Endothelial cell of umbilical vein (primary cell): ENCODE results near the gene SLC30A1. TPM values are rescaled to one million over a fixed set of nuclear protein-coding genes. Genes with fewer than 3 reads are reported as not detected.

Experiments used
- BruUV-seq: library from RNA; stranded (reverse); fragments of 400-500 nt; replicated peaks from 2 replicates; lab custom pipeline; 2021; lab: Mats Ljungman, UMichigan
- CTCF ChIA-PET: fragments of 300-600, 350-600 bp; sonication (Branson Sonifier 250); formaldehyde crosslinking; loops from one replicate; lab custom pipeline; 2021; ENCODE audit warnings: antibody characterized with exemption, inconsistent platforms; lab: Charles Lee
- POLR2A ChIA-PET: fragments of 300-600, 350-600 bp; sonication (Branson Sonifier 250); formaldehyde crosslinking; loops from one replicate; lab custom pipeline; 2021; ENCODE audit warnings: antibody characterized with exemption, inconsistent platforms; lab: Charles Lee
- DNase-seq: peaks from one replicate; pipeline ENCODE4 v3.0.0-alpha.2; 2011; ENCODE audit warnings: low read depth, low spot score
- FAIRE-seq: peaks from 2 replicates; lab custom pipeline; 2011; peaks lifted over from hg19 to GRCh38; lab: Jason Lieb, UNC
- H2AFZ ChIP-seq: 2 replicates; pipeline ENCODE4 v1.6.0; 2012; ENCODE audit warnings: low read depth, low read length, control low read depth, inconsistent platforms
- H3K27ac ChIP-seq: 2 replicates; pipeline ENCODE4 v1.5.1; 2011; ENCODE audit warnings: low read depth, mild to moderate bottlenecking, control low read depth, low read length, moderate library complexity; ENCODE audit not compliant: insufficient read depth
- H3K27me3 ChIP-seq, 2 experiments: 2 replicates each; pipeline versions ENCODE4 v1.6.0 to v1.6.1; 2011; ENCODE audit warnings: low read length in 2 of 2, mixed read lengths in 1 of 2; ENCODE audit not compliant: control insufficient read depth in 2 of 2, insufficient read depth in 2 of 2
- H3K36me3 ChIP-seq, 2 experiments: 2 replicates in 1 of 2; 3 replicates in 1 of 2; pipeline ENCODE4 v1.5.1; 2011; ENCODE audit warnings: low read length in 2 of 2, mild to moderate bottlenecking in 1 of 2, moderate library complexity in 1 of 2; ENCODE audit not compliant: control insufficient read depth in 2 of 2, insufficient read depth in 2 of 2; ENCODE audit errors: extremely low read depth in 1 of 2
- H3K4me1 ChIP-seq: 3 replicates; pipeline ENCODE4 v1.5.1; 2011; ENCODE audit warnings: mild to moderate bottlenecking, low read length; ENCODE audit not compliant: control insufficient read depth, insufficient read depth; ENCODE audit errors: extremely low read depth
- H3K4me2 ChIP-seq: 2 replicates; pipeline ENCODE4 v1.6.1; 2011; ENCODE audit warnings: low read length, control low read depth, mixed read lengths; ENCODE audit not compliant: insufficient read depth
- H3K4me3 ChIP-seq, 3 experiments: fragments of 200-600 bp in 1 of 3; sonication (generic), shearing (Covaris generic) in 1 of 3; replicated peaks in 1 of 3; 2 replicates each; pipeline ENCODE4 v1.5.1; 2011 to 2016; ENCODE audit warnings: control low read depth in 3 of 3, low read length in 3 of 3, mild to moderate bottlenecking in 2 of 3, inconsistent platforms in 1 of 3, low read depth in 1 of 3, moderate library complexity in 1 of 3; ENCODE audit not compliant: insufficient read depth in 1 of 3
- H3K79me2 ChIP-seq: 2 replicates; pipeline ENCODE4 v1.6.0; 2012; ENCODE audit warnings: low read length, inconsistent platforms; ENCODE audit not compliant: control insufficient read depth, insufficient read depth
- H3K9ac ChIP-seq: replicated peaks from 2 replicates; pipeline ENCODE3; 2011; ENCODE audit warnings: low read length, control low read depth; ENCODE audit not compliant: insufficient read depth; ENCODE audit errors: extremely low read depth
- H3K9me1 ChIP-seq: replicated peaks from 3 replicates; pipeline ENCODE4 v1.6.0; 2011; ENCODE audit warnings: mild to moderate bottlenecking, low read length; ENCODE audit not compliant: control insufficient read depth, insufficient read depth; ENCODE audit errors: extremely low read depth
- H3K9me3 ChIP-seq: replicated peaks from 2 replicates; pipeline ENCODE4 v1.5.1; 2012; ENCODE audit warnings: low read length, inconsistent platforms; ENCODE audit not compliant: control insufficient read depth, insufficient read depth
- H4K20me1 ChIP-seq: replicated peaks from 2 replicates; pipeline ENCODE3; 2011; ENCODE audit warnings: mild to moderate bottlenecking, low read length; ENCODE audit not compliant: control insufficient read depth, insufficient read depth; ENCODE audit errors: extremely low read depth
- CTCF ChIP-seq, 2 donors: IDR thresholded peaks; 1 replicate in 1 of 2; 2 replicates in 1 of 2; pipeline ENCODE4 v1.5.1; 2011; ENCODE audit warnings: low read length in 2 of 2, mild to moderate bottlenecking in 2 of 2, moderate library complexity in 2 of 2, control low read depth in 1 of 2, inconsistent platforms in 1 of 2, low read depth in 1 of 2; ENCODE audit not compliant: insufficient read depth in 1 of 2; ENCODE audit errors: extremely low read depth in 1 of 2
- EZH2 ChIP-seq: IDR thresholded peaks from 2 replicates; pipeline ENCODE4 v1.6.1; 2012; ENCODE audit warnings: borderline replicate concordance, low read depth, mild to moderate bottlenecking, moderate library complexity, low read length, inconsistent platforms; ENCODE audit not compliant: severe bottlenecking
- FOS ChIP-seq: IDR thresholded peaks from 2 replicates; pipeline ENCODE4 v1.6.1; 2011; ENCODE audit warnings: mild to moderate bottlenecking, low read length, moderate library complexity, borderline replicate concordance; ENCODE audit not compliant: insufficient read depth
- GATA2 ChIP-seq: IDR thresholded peaks from 2 replicates; pipeline ENCODE4 v1.7.0; 2011; ENCODE audit warnings: low read depth, mild to moderate bottlenecking, moderate library complexity, mixed read lengths, low read length; ENCODE audit not compliant: insufficient read length, insufficient read depth
- JUN ChIP-seq: IDR thresholded peaks from 2 replicates; pipeline ENCODE4 v1.6.1; 2011; ENCODE audit warnings: borderline replicate concordance, low read depth; ENCODE audit not compliant: insufficient read length, insufficient read depth
- MAX ChIP-seq: IDR thresholded peaks from 2 replicates; pipeline ENCODE4 v1.6.1; 2011; ENCODE audit not compliant: insufficient read depth, insufficient read length
- MYC ChIP-seq: IDR thresholded peaks from one replicate; pipeline ENCODE4 v1.6.1; 2011; ENCODE audit warnings: mild to moderate bottlenecking, low read depth, low read length
- POLR2A ChIP-seq: IDR thresholded peaks from 2 replicates; pipeline ENCODE4 v1.6.1; 2012; ENCODE audit warnings: low read depth, mild to moderate bottlenecking, control low read depth, low read length
- POLR2AphosphoS5 ChIP-seq: IDR thresholded peaks from 2 replicates; pipeline ENCODE4 v1.6.1; 2012; ENCODE audit warnings: low read depth, mild to moderate bottlenecking, control low read depth, low read length, moderate library complexity; ENCODE audit not compliant: insufficient read depth
- dilution Hi-C: fragments of 300-500 bp; cut with MboI; formaldehyde crosslinking; loops from one replicate; pipeline ENCODE4 v1.15.0; 2019; ENCODE audit warnings: low sequenced_read_pairs; ENCODE audit not compliant: extremely low pct_ligation_motif_present
- intact Hi-C: fragments of 100-400 bp; cut with micrococcal nuclease; formaldehyde crosslinking; loops from one replicate; pipeline ENCODE4 v1.10.0; 2022
- polyA plus RNA-seq, 4 experiments: library from polyadenylated mRNA; depleted of rRNA in 3 of 4; stranded (reverse) in 3 of 4; unstranded in 1 of 4; fragments of >200 nt; gene quantifications; 2 replicates each; pipeline versions ENCODE4 v1.2.1 to v1.2.3, GENCODE V29; 2011 to 2012; ENCODE audit warnings: missing spikeins in 1 of 4
- total RNA-seq: library from RNA; stranded (reverse); gene quantifications from 2 replicates; pipeline ENCODE4 v1.2.3, GENCODE V29; 2021

Gene SLC30A1
- total and polyA plus RNA-seq, 2 donors (not counting 3 experiments of a cell fraction or from before 2014, with no cell fraction given) = 5.5 to 21.5 TPM

GRCh38 chr1:211601159-211601558, 22.2 kb upstream of the SLC30A1 start:
- BruUV-seq = no TSS peak
- intact Hi-C loops = no loop called here
- Histone ChIP-seq H3K27ac (no peak overlapping the region), H3K4me1 (no peaks in the 10 kb centered on the region), H3K4me2 (no peak overlapping the region), H3K9me3 (no peaks in the 10 kb centered on the region), H4K20me1 (no peaks in the 10 kb centered on the region), H2AFZ (no peak overlapping the region), H3K27me3 (peaks cover 0 to 4% of the 10 kb centered on the region in 2 experiments), H3K4me3 (no peak overlapping the region), H3K79me2 (no peaks in the 10 kb centered on the region), H3K9ac (no peak overlapping the region), H3K9me1 (no peaks in the 10 kb centered on the region), H3K36me3 (no peaks in the 10 kb centered on the region)
- CTCF ChIA-PET = no interaction called here
- FAIRE-seq (no peak), DNase-seq (no peak)
- TF ChIP-seq MAX = no peak
- TF ChIP-seq POLR2A = no peak
- no peak for TF ChIP-seq FOS
- dilution Hi-C loops = no loop called here
- POLR2A ChIA-PET = no interaction called here

DNA sequence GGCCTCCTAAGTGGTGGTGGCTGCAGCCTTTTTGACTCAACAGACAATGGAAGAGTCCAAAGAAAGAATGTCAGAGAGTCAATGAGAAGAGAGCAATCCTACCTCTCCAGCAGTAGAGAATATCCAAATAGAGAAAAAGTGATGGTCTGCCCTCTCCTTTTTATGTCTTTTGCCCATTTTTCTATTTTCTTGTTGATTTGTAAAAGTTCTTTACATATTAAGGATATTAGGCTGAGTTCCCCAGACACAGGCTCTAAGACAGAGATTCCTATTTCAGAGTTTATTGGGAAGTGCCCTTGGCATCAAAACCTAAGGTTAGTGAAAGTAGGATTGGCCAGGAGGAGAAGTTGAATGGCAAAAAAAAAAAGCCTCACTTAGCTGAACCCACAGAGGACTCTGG, 20.3 kb upstream of the SLC30A1 start:
- Histone ChIP-seq H3K27me3 (peaks cover 3 to 4% of the 10 kb centered on the region in 2 experiments), H3K4me2 (no peak overlapping the region), H3K36me3 (no peaks in the 10 kb centered on the region), H3K9me1 (no peaks in the 10 kb centered on the region), H4K20me1 (no peaks in the 10 kb centered on the region), H3K9ac (no peak overlapping the region), H2AFZ (no peak overlapping the region), H3K27ac (no peak overlapping the region), H3K79me2 (no peaks in the 10 kb centered on the region), H3K9me3 (no peaks in the 10 kb centered on the region), H3K4me3 (no peak overlapping the region), H3K4me1 (no peaks in the 10 kb centered on the region)
- ChIA-PET POLR2A (no interaction called here), CTCF (no interaction called here)
- BruUV-seq = no TSS peak
- no peak for FAIRE-seq
- dilution Hi-C loops (no loop called here), intact Hi-C loops (no loop called here)
- DNase-seq = no peak
- TF ChIP-seq EZH2 (no peak), FOS (no peak), JUN (no peak), MAX (no peak), GATA2 (no peak), POLR2A (no peak), CTCF (IDR thresholded peaks at IDR 0.05; ENCODE audit: extremely low read depth in 1 of 2, insufficient read depth in 1 of 2, low read depth in 1 of 2, low read length in 2 of 2) (no peak), POLR2AphosphoS5 (no peak), MYC (no peak)
